ENCODE measurements around the gene PNISR. TPM values are rescaled to one million over a fixed set of nuclear protein-coding genes. Genes with fewer than 3 reads are reported as not detected.

PNISR gene
- total RNA-seq, 1 experiment from 2014 or later: 134 TPM

DNA sequence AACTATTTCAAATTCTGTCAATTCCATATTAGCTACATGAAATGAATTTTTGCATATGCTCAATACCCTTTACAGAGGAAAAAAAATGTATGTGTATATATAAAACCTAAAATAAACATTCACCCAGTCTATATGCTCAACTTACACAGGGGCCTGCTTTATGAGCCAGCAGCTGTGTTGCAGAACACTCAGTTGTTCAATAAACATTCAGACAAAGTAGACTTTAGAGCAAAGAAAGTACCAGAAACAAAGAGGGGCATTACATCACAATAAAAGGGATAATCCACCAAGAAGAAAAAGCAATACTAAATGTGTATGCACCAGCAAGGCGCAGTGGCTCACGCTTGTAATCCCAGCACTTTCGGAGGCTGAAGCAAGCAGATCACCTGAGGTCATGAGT, 40.6 kb downstream of the PNISR start:
- no peak overlapping the region for H3K14ac ChIP-seq (ENCODE audit: insufficient read depth, low read length)
- H3K23me2 ChIP-seq (ENCODE audit: insufficient read length, low read depth, low read length, poor library complexity, severe bottlenecking): no peaks in the 10 kb centered on the region
- Mint-ChIP-seq H3K9me3 (no peaks in the 10 kb centered on the region), H3K4me1 (peaks cover 0 to 6% of the 10 kb centered on the region in 2 experiments; a peak in 3 of 4 replicates), H3K27ac (peak overlapping the region in 1 of 3 experiments; percentile 32; a peak in 1 of 7 replicates), H3K4me3 (no peak overlapping the region), H3K36me3 (ENCODE audit: insufficient read depth in 1 of 3, low read depth in 3 of 3) (no peaks in the 10 kb centered on the region), H3K27me3 (ENCODE audit: low read depth) (no peaks in the 10 kb centered on the region)
- H2BK12ac ChIP-seq (ENCODE audit: insufficient read length, low read depth, low read length): no peak overlapping the region
- DNase-seq: no peak
- H4K20me1 ChIP-seq (ENCODE audit: control insufficient read depth, insufficient read depth, insufficient read length): no peaks in the 10 kb centered on the region
- no peaks in the 10 kb centered on the region for H3K27me3 ChIP-seq (ENCODE audit: insufficient read depth, low read length)
- no peak overlapping the region for H4K91ac ChIP-seq (ENCODE audit: insufficient read length, low read depth, low read length)
- H3T11ph ChIP-seq (ENCODE audit: low read length): no peak overlapping the region
- no peak overlapping the region for H2AK5ac ChIP-seq (ENCODE audit: insufficient read length, low read length)
- H3K23ac ChIP-seq (ENCODE audit: insufficient read length, low read depth, low read length): no peak overlapping the region
- H2BK120ac ChIP-seq (ENCODE audit: low read depth, low read length, poor library complexity, severe bottlenecking): no peak overlapping the region
- no peaks in the 10 kb centered on the region for H3K4me1 ChIP-seq (ENCODE audit: insufficient read depth, low read length)
- no peak overlapping the region for H3K4me2 ChIP-seq (ENCODE audit: insufficient read depth, insufficient read length, low read length)
- H3K9me3 ChIP-seq (ENCODE audit: control insufficient read depth, low read depth, low read length): no peaks in the 10 kb centered on the region
- no peaks in the 10 kb centered on the region for H3K79me1 ChIP-seq (ENCODE audit: insufficient read depth, low read depth, low read length, poor library complexity, severe bottlenecking)
- H3K56ac ChIP-seq (ENCODE audit: insufficient read length, low read depth, low read length): no peak overlapping the region
- H4K8ac ChIP-seq (replicated peaks; ENCODE audit: insufficient read length, low read depth, low read length): no peak overlapping the region
- no peak overlapping the region for H3K9ac ChIP-seq (ENCODE audit: extremely low read depth, insufficient read length, low read length)
- H4K5ac ChIP-seq (ENCODE audit: insufficient read length, low read depth, low read length): no peak overlapping the region
- H3K79me2 ChIP-seq (ENCODE audit: insufficient read depth, low read length): no peaks in the 10 kb centered on the region
- H3K27ac ChIP-seq (ENCODE audit: insufficient read length, low read depth, low read length): no peak overlapping the region
- H2BK5ac ChIP-seq (ENCODE audit: insufficient read length, low read length): no peak overlapping the region
- no peak overlapping the region for H3K4ac ChIP-seq (ENCODE audit: low read depth, low read length)
- no peak overlapping the region for H2AFZ ChIP-seq (ENCODE audit: low read length)
- no CpG with 5 or more reads among the region's 3 CpGs for WGBS (ENCODE audit: extremely low coverage, insufficient read length, low lambda C conversion rate)
- H3K18ac ChIP-seq (ENCODE audit: insufficient read length, low read depth, low read length): no peak overlapping the region
- TF ChIP-seq, protein P1, sequence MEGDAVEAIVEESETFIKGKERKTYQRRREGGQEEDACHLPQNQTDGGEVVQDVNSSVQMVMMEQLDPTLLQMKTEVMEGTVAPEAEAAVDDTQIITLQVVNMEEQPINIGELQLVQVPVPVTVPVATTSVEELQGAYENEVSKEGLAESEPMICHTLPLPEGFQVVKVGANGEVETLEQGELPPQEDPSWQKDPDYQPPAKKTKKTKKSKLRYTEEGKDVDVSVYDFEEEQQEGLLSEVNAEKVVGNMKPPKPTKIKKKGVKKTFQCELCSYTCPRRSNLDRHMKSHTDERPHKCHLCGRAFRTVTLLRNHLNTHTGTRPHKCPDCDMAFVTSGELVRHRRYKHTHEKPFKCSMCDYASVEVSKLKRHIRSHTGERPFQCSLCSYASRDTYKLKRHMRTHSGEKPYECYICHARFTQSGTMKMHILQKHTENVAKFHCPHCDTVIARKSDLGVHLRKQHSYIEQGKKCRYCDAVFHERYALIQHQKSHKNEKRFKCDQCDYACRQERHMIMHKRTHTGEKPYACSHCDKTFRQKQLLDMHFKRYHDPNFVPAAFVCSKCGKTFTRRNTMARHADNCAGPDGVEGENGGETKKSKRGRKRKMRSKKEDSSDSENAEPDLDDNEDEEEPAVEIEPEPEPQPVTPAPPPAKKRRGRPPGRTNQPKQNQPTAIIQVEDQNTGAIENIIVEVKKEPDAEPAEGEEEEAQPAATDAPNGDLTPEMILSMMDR (conservative IDR thresholded peaks at IDR 0.05): no peak
- H2BK15ac ChIP-seq (ENCODE audit: low read depth, low read length): no peak overlapping the region
- H2BK20ac ChIP-seq (ENCODE audit: low read depth, low read length, poor library complexity, severe bottlenecking): no peak overlapping the region

All from H9 (cell line).